Heart right ventricle (tissue), 16 donors: Measurements from ENCODE around the gene CRYBG1. TPM values are rescaled to one million over a fixed set of nuclear protein-coding genes. Genes with fewer than 3 reads are reported as not detected.
A peak's percentile ranks its signal among the peaks of the same experiment; 100 is the strongest.
"Not testable (repeated sequence)": the region's sequence is repeated elsewhere in the genome, so short reads cannot be mapped to it uniquely, and the experiment has no call there.

Source experiments
- ATAC-seq, 8 donors: fragments of 200-7000 bp; cut with Tn5 transposase; one replicate each; pipeline ENCODE4 v1.9.1; 2020; ENCODE audit warnings: mild to moderate bottlenecking in 8 of 8, moderate library complexity in 8 of 8, moderate number of reproducible peaks in 1 of 8
- DNase-seq, 2 donors: peaks; one replicate each; pipeline ENCODE4 v3.0.0-alpha.2; 2020
- H3K27ac ChIP-seq, 10 donors: fragments of 200-600 bp; sonication (generic) in 2 of 10; one replicate each; pipeline versions ENCODE4 v1.5.0 to v1.8.0; 2020 to 2022; ENCODE audit warnings: mild to moderate bottlenecking in 3 of 10
- H3K27me3 ChIP-seq, 7 donors: fragments of 200-600 bp; one replicate each; pipeline ENCODE4 v1.8.0; 2021 to 2022; ENCODE audit warnings: mild to moderate bottlenecking in 2 of 7
- H3K36me3 ChIP-seq, 9 donors: fragments of 200-600 bp; sonication (generic) in 1 of 9; one replicate each; pipeline versions ENCODE4 v1.5.0 to v1.8.0; 2020 to 2022; ENCODE audit warnings: mild to moderate bottlenecking in 2 of 9
- H3K4me1 ChIP-seq, 9 donors: fragments of 200-600 bp; sonication (generic) in 1 of 9; one replicate each; pipeline versions ENCODE4 v1.5.0 to v1.8.0; 2020 to 2022; ENCODE audit warnings: mild to moderate bottlenecking in 4 of 9
- H3K4me3 ChIP-seq, 10 donors: fragments of 200-600 bp; sonication (generic) in 2 of 10; one replicate each; pipeline versions ENCODE4 v1.5.0 to v1.8.0; 2020 to 2022; ENCODE audit warnings: mild to moderate bottlenecking in 7 of 10, moderate library complexity in 2 of 10
- H3K9me3 ChIP-seq, 11 donors: fragments of 200-600 bp in 10 of 11; sonication (generic) in 2 of 11; one replicate each; pipeline versions ENCODE4 v1.5.0 to v1.8.0; 2013 to 2022; ENCODE audit warnings: mild to moderate bottlenecking in 2 of 11, control low read depth in 1 of 11, moderate library complexity in 1 of 11
- WGBS, 2 donors: extraction: QIAGEN DNeasy Blood & Tissue Kit; methylation state at CpG; one replicate each; pipeline ENCODE4 v1.1.7; 2013; ENCODE audit warnings: inconsistent platforms in 1 of 2; 5-methylcytosine and 5-hydroxymethylcytosine counted together
- intact Hi-C, 10 donors: fragments of 100-400 bp; cut with DNase I; formaldehyde crosslinking; loops; one replicate each; pipeline versions ENCODE4 v1.11.1 to v1.14.2; 2022
- polyA plus RNA-seq, 2 donors: library from polyadenylated mRNA; stranded (reverse); fragments of 200-250 nt; gene quantifications; one replicate each; pipeline ENCODE4 v1.2.3, GENCODE V29; 2013
- total RNA-seq, 10 donors: library from RNA; stranded (reverse); fragmentation: NEBNext Ultra II Directional in 3 of 10; extraction: Animal tissue kit (Norgen Biotek cat#: 25700) in 3 of 10; gene quantifications; one replicate each; pipeline versions ENCODE4 v1.2.1 to v1.2.4, GENCODE V29; 2021 to 2023
- TF ChIP-seq, protein P1 (sequence below), 9 donors: fragments of 200-600 bp; sonication (generic) in 2 of 9; IDR thresholded peaks; one replicate each; pipeline versions ENCODE4 v1.5.0 to v1.8.0; 2021 to 2022; ENCODE audit warnings: antibody characterized with exemption in 9 of 9, mild to moderate bottlenecking in 5 of 9, moderate library complexity in 1 of 9
- donor health status: Arrhythmogenic right ventricular cardiomyopathy.
- donor health status: ischemic (EF 13 %, LVEDD 7.1; RV severe dilation, severe dysfunction).
- donor health status: healthy with polysubstance abuse.
- donor health status: DM: no; HTN: yes; CAD: no.
- donor health status: DM: no; HTN: no; CAD: no.
- donor health status: ischemic (EF 25% LVEDD 6.9; RV normal size, moderate dysfunction).
- donor health status: ischemic (EF 25% LVEDD 5.7; RV mildly dilated, moderate dysfunction).
- donor health status: healthy.
- donor health status: DM: yes; HTN: yes; CAD: no.
- donor health status: Ischemic cardiomyopathy.
- donor health status: ischemic (EF 35%, LVEDD 5.7; RV mildly dilated, moderate dysfunction).
- donor health status: nonischemic (EF 11% LVEDD 7.7; RV severe dilation, severe dysfunction).
- donor health status: DM: yes; HTN: yes; CAD: no.
- donor health status: PGD.
- donor health status: ischemic (EF 29% LVEDD 5.4; RV normal size, mild dysfunction).
- donor health status: nonischemic (EF 23%, LVEDD 6.1; RV moderate dilation, normal function).

Gene CRYBG1
- total and polyA plus RNA-seq, 12 donors, result 0.64 to 9.4 (median 1.5) TPM

DNA sequence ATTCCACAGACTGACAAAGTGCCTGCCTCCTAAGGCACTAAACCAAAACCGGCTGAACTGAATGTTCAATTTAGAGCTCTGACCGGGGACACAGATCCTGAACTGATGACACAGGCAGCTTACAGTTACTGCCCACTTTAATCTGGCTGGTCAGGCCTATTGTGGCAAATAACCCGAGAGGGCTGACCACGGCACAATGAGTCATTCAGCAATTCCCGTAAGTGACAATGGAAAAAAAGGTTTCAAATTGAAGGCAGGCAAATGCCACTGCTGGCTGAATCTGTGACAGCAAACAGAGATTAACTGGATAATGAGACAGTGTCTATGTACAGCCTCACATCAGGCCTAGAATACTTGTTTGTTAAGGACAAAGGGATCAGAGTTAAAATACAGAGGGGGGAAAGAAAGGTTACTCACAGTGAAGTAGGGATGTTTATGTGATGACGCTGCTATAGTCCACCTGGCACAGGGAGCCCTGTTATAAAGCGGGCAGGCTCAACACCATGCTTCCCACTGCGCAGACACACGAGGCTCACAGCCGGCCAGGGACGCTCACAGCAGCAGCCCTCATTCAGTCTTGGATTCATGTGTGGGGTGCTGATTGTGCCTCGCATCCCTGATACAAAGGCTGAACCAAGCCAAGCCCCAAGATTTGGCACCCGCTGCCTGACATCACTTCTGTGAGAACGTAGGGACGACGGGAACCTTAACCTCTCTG lies 214.4 kb downstream of the CRYBG1 start:
- Histone ChIP-seq H3K4me3 (no peak overlapping the region), H3K27ac (peak overlapping the region in 1 of 10 donors; percentile 50), H3K27me3 (no peaks in the 10 kb centered on the region), H3K4me1 (peaks cover 0 to 22% (median 0%) of the 10 kb centered on the region in 9 donors), H3K36me3 (peaks cover 0 to 74% (median 9%) of the 10 kb centered on the region in 9 donors), H3K9me3 (no peaks in the 10 kb centered on the region)
- ATAC-seq (no peak), DNase-seq (no peak)
- 88 to 89% methylated on average over 16 of the region's 16 CpGs for WGBS, 2 donors
- intact Hi-C loops, result loop anchor here in 1 of 10 donors (10.0 kb wide), 1 partner anchor 230 kb away; no protein-coding TSS in a partner anchor
- TF ChIP-seq, protein P1, sequence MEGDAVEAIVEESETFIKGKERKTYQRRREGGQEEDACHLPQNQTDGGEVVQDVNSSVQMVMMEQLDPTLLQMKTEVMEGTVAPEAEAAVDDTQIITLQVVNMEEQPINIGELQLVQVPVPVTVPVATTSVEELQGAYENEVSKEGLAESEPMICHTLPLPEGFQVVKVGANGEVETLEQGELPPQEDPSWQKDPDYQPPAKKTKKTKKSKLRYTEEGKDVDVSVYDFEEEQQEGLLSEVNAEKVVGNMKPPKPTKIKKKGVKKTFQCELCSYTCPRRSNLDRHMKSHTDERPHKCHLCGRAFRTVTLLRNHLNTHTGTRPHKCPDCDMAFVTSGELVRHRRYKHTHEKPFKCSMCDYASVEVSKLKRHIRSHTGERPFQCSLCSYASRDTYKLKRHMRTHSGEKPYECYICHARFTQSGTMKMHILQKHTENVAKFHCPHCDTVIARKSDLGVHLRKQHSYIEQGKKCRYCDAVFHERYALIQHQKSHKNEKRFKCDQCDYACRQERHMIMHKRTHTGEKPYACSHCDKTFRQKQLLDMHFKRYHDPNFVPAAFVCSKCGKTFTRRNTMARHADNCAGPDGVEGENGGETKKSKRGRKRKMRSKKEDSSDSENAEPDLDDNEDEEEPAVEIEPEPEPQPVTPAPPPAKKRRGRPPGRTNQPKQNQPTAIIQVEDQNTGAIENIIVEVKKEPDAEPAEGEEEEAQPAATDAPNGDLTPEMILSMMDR (IDR thresholded peaks at IDR 0.05), result no peak

DNA sequence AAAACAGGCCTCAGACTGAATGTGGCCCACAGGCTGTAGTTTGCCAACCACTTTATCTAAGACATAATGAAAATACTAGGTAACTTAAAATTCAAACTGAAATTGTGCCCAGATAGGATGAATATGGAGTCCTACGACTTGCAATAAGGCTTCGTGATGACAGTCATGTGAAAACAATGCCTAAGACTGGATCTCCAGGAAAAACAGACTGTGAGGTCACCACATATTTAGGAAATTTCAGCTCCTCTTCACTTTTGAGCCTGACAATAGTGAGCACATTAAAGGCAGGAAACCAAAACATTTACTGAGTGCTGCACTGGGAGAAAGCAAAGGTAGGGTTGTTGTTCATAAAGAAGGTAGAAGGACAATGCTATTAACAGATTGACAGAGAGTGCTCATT lies 218.8 kb downstream of the CRYBG1 start:
- peaks cover 0 to 72% (median 0%) of the 10 kb centered on the region in 9 donors for H3K36me3 ChIP-seq

DNA sequence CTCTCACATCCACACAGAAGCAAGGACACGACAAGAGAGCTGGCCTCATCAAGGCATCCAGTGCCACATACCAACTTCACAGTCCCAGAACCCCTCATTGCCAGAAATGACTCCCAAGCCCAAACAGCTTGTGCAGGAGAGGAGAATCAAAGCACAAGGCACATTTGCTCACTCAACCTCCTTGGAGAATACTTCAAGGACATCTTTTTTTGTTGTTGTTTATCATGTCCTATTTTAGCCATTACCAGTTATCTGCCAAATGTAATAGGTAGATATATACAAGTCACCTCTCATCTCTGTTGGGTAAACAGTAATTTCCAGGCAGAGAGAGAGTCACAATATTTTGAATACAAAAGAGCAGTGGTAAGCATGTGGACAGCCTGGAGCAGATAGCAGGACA lies 221.0 kb downstream of the CRYBG1 start:
- H3K27ac ChIP-seq, result no peak overlapping the region
- TF ChIP-seq, protein P1 (IDR thresholded peaks at IDR 0.05), result no peak
- no peaks in the 10 kb centered on the region for H3K9me3 ChIP-seq
- peaks cover 0 to 11% (median 0%) of the 10 kb centered on the region in 9 donors for H3K4me1 ChIP-seq
- intact Hi-C loops, result no loop called here
- peaks cover 0 to 69% (median 4%) of the 10 kb centered on the region in 9 donors for H3K36me3 ChIP-seq
- DNase-seq, result no peak
- ATAC-seq, result peak in 2 of 8 donors; percentile 42 to 49
- no peak overlapping the region for H3K4me3 ChIP-seq
- 48 to 63% methylated on average over 1 of the region's 1 CpG for WGBS, 2 donors
- no peaks in the 10 kb centered on the region for H3K27me3 ChIP-seq

More for the DNA sequence above, 218.8 kb downstream of the CRYBG1 start:
- 85 to 91% methylated on average over 2 of the region's 2 CpGs for WGBS, 2 donors
- no peak overlapping the region for H3K27ac ChIP-seq
- H3K9me3 ChIP-seq, result no peaks in the 10 kb centered on the region
- ATAC-seq (no peak), DNase-seq (no peak)
- TF ChIP-seq, protein P1 (IDR thresholded peaks at IDR 0.05), result no peak
- H3K4me1 ChIP-seq, result peaks cover 0 to 11% (median 0%) of the 10 kb centered on the region in 9 donors
- intact Hi-C loops, result loop anchor here in 1 of 10 donors (10.0 kb wide), 1 partner anchor 234 kb away; no protein-coding TSS in a partner anchor
- no peak overlapping the region for H3K4me3 ChIP-seq
- H3K27me3 ChIP-seq, result no peaks in the 10 kb centered on the region

- peaks cover 0 to 75% (median 4%) of the 10 kb centered on the region in 9 donors for H3K36me3 ChIP-seq
- TF ChIP-seq, protein P1 (IDR thresholded peaks at IDR 0.05), result no peak
- no peak overlapping the region for H3K27ac ChIP-seq
- no peaks in the 10 kb centered on the region for H3K9me3 ChIP-seq
- ATAC-seq, result no peak
- 97% methylated on average over 4 of the region's 4 CpGs for WGBS, 2 donors
- H3K27me3 ChIP-seq, result no peaks in the 10 kb centered on the region
- H3K4me1 ChIP-seq, result peaks cover 0 to 11% (median 0%) of the 10 kb centered on the region in 9 donors
- no peak for DNase-seq
- no peak overlapping the region for H3K4me3 ChIP-seq
- intact Hi-C loops, result no loop called here
Observed at GRCh38 chr6:106586815-106587415, 226.4 kb downstream of the CRYBG1 start.

GRCh38 chr6:106588937-106589336 lies 228.4 kb downstream of the CRYBG1 start:
- peaks cover 0 to 11% (median 0%) of the 10 kb centered on the region in 9 donors for H3K4me1 ChIP-seq
- WGBS, 2 donors, result 72 to 80% methylated on average over 2 to 4 of the region's 5 CpGs
- H3K9me3 ChIP-seq, H3K4me3 ChIP-seq, DNase-seq, H3K27me3 ChIP-seq, H3K27ac ChIP-seq, ATAC-seq, intact Hi-C loops: not testable (repeated sequence)
- H3K36me3 ChIP-seq, result peaks cover 0 to 65% (median 4%) of the 10 kb centered on the region in 9 donors
